CD14-positive monocyte (primary cell): ENCODE data around the gene RPL31. TPM values are rescaled to one million over a fixed set of nuclear protein-coding genes. Genes with fewer than 3 reads are reported as not detected.

Experiments used
- DNase-seq, 3 donors: peaks; one replicate each; pipeline ENCODE4 v3.0.0-alpha.2; 2011 to 2022
- H2AFZ ChIP-seq: 2 replicates; pipeline ENCODE4 v1.6.0; 2012; ENCODE audit warnings: mild to moderate bottlenecking, low read depth, low read length, inconsistent platforms; ENCODE audit not compliant: insufficient read depth, poor library complexity, severe bottlenecking
- H3K27ac ChIP-seq, 2 donors: 1 replicate in 1 of 2; 2 replicates in 1 of 2; pipeline ENCODE4 v1.5.1; 2012 to 2013; ENCODE audit warnings: low read length in 2 of 2, control low read depth in 1 of 2, inconsistent platforms in 1 of 2, low read depth in 1 of 2, mild to moderate bottlenecking in 1 of 2
- H3K27me3 ChIP-seq, 2 donors: one replicate each; pipeline versions ENCODE4 v1.6.0 to v1.6.1; 2011 to 2013; ENCODE audit warnings: low read length in 2 of 2; ENCODE audit not compliant: control insufficient read depth in 2 of 2, insufficient read depth in 2 of 2
- H3K36me3 ChIP-seq, 2 donors: replicated peaks in 1 of 2; 1 replicate in 1 of 2; 2 replicates in 1 of 2; pipeline versions ENCODE4 v1.5.1 to v1.6.1; 2012 to 2013; ENCODE audit warnings: low read length in 2 of 2, control low read depth in 1 of 2, inconsistent platforms in 1 of 2, mild to moderate bottlenecking in 1 of 2; ENCODE audit not compliant: insufficient read depth in 2 of 2, control insufficient read depth in 1 of 2
- H3K4me1 ChIP-seq, 2 donors: 1 replicate in 1 of 2; 2 replicates in 1 of 2; pipeline versions ENCODE4 v1.5.1 to v1.6.1; 2012 to 2013; ENCODE audit warnings: low read length in 2 of 2, control low read depth in 1 of 2, inconsistent platforms in 1 of 2, mild to moderate bottlenecking in 1 of 2, moderate library complexity in 1 of 2; ENCODE audit not compliant: insufficient read depth in 2 of 2, control insufficient read depth in 1 of 2
- H3K4me2 ChIP-seq: replicated peaks from 2 replicates; pipeline ENCODE3; 2012; ENCODE audit warnings: low read length, moderate library complexity, mild to moderate bottlenecking; ENCODE audit not compliant: poor library complexity, severe bottlenecking; ENCODE audit errors: extremely low read depth
- H3K4me3 ChIP-seq, 3 experiments: fragments of 200-600 bp in 1 of 3; sonication (generic) in 1 of 3; replicated peaks in 1 of 3; 1 replicate in 2 of 3; 2 replicates in 1 of 3; pipeline ENCODE4 v1.5.1; 2011 to 2013; ENCODE audit warnings: low read length in 3 of 3, mild to moderate bottlenecking in 3 of 3, control low read depth in 2 of 3, low read depth in 2 of 3, inconsistent platforms in 1 of 3, moderate library complexity in 1 of 3
- H3K79me2 ChIP-seq: 2 replicates; pipeline ENCODE4 v1.6.0; 2012; ENCODE audit warnings: mild to moderate bottlenecking, control low read depth, inconsistent platforms, low read length, moderate library complexity; ENCODE audit not compliant: insufficient read depth
- H3K9ac ChIP-seq: 2 replicates; pipeline ENCODE4 v1.6.0; 2017; ENCODE audit warnings: low read length, mild to moderate bottlenecking; ENCODE audit not compliant: insufficient read depth, poor library complexity, severe bottlenecking
- H3K9me3 ChIP-seq, 2 donors: replicated peaks in 1 of 2; 1 replicate in 1 of 2; 2 replicates in 1 of 2; pipeline versions ENCODE4 v1.5.1 to v1.6.1; 2012 to 2013; ENCODE audit warnings: low read length in 2 of 2, control low read depth in 1 of 2; ENCODE audit not compliant: control insufficient read depth in 1 of 2, insufficient read depth in 1 of 2
- H4K20me1 ChIP-seq: 2 replicates; pipeline ENCODE4 v1.6.0; 2012; ENCODE audit warnings: mild to moderate bottlenecking, low read length, control low read depth, moderate library complexity; ENCODE audit not compliant: insufficient read depth
- H3K27ac Mint-ChIP-seq, 7 donors: one replicate each; pipeline ENCODE4 v1.8.0; 2020; ENCODE audit warnings: mild to moderate bottlenecking in 7 of 7, mixed read lengths in 7 of 7, moderate library complexity in 6 of 7, inconsistent platforms in 2 of 7
- H3K27me3 Mint-ChIP-seq, 3 donors: one replicate each; pipeline ENCODE4 v1.8.0; 2021 to 2022; ENCODE audit warnings: low read depth in 3 of 3, mild to moderate bottlenecking in 3 of 3, mixed read lengths in 3 of 3, moderate library complexity in 3 of 3, inconsistent platforms in 1 of 3
- H3K36me3 Mint-ChIP-seq, 2 donors: one replicate each; pipeline ENCODE4 v1.8.0; 2020; ENCODE audit warnings: mixed read lengths in 2 of 2, inconsistent platforms in 1 of 2, mild to moderate bottlenecking in 1 of 2
- H3K4me1 Mint-ChIP-seq: one replicate; pipeline ENCODE4 v1.8.0; 2020; ENCODE audit warnings: mild to moderate bottlenecking, mixed read lengths
- H3K4me3 Mint-ChIP-seq, 2 donors: one replicate each; pipeline ENCODE4 v1.8.0; 2020; ENCODE audit warnings: mild to moderate bottlenecking in 2 of 2, mixed read lengths in 2 of 2, moderate library complexity in 1 of 2
- H3K9me3 Mint-ChIP-seq, 7 donors: one replicate each; pipeline ENCODE4 v1.8.0; 2020 to 2022; ENCODE audit warnings: mixed read lengths in 7 of 7, mild to moderate bottlenecking in 6 of 7, moderate library complexity in 6 of 7, inconsistent platforms in 2 of 7
- WGBS: methylation state at CpG from one replicate; pipeline ENCODE4 v1.1.5; 2013; ENCODE audit warnings: missing lambda C conversion rate; ENCODE audit not compliant: insufficient coverage; 5-methylcytosine and 5-hydroxymethylcytosine counted together
- intact Hi-C, 2 donors: fragments of 100-400 bp; cut with micrococcal nuclease; formaldehyde crosslinking; loops; one replicate each; pipeline versions ENCODE4 v1.15.0 to v1.15.1; 2023
- polyA plus RNA-seq, 3 donors: library from polyadenylated mRNA; depleted of rRNA in 1 of 3; unstranded in 2 of 3; stranded (reverse) in 1 of 3; fragments of 300-500 nt in 2 of 3; fragments of >200 nt in 1 of 3; fragmentation: Illumina TruSeq in 2 of 3; gene quantifications; 1 replicate in 2 of 3; 2 replicates in 1 of 3; pipeline ENCODE4 v1.2.3, GENCODE V29; 2012 to 2021
- TF ChIP-seq, protein P1 (sequence below): fragments of 200-600 bp; IDR thresholded peaks from one replicate; pipeline ENCODE4 v1.8.0; 2022; ENCODE audit warnings: antibody characterized with exemption, mild to moderate bottlenecking

RPL31 gene
- polyA plus RNA-seq, 3 donors = 1,537 to 2,299 (median 1,998) TPM

DNA sequence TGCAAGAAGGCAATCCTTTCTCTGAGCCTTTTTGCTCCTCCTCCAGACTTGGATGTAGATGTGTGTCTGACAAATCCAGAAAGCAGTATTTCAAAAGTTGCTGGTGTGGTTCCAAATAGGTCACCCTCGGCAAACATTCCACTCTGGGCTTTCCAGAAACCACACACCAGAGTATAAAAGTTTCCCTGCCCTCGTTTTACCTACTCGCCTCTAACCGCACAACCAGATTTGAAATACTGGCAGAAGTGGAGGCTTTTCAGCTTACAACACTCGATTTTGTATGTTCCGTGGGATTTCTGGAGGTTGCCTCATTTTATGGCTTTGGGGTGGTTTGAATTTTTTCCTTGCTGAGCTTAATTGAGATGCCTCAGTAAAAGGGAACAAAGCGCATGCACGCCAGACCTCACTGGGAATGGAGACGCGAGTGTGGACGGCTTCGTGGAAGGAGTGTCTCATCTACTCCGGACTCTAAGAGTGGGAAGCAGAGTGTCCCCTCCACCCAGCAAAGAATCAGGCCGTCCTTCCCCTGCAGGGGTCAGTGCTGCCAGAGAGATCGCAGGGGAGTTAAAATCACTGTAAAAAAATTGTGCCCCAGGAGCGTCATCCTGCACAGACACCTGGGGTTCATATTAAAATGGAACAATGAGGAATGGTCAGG lies 44.0 kb upstream of the RPL31 start:
- Histone ChIP-seq H4K20me1 (no peaks in the 10 kb centered on the region), H3K4me1 (no peaks in the 10 kb centered on the region), H3K9ac (no peak overlapping the region), H3K27me3 (peaks cover 0 to 2% of the 10 kb centered on the region in 2 donors), H3K4me2 (no peak overlapping the region), H2AFZ (no peak overlapping the region), H3K79me2 (no peaks in the 10 kb centered on the region), H3K27ac (no peak overlapping the region), H3K4me3 (no peak overlapping the region), H3K9me3 (no peaks in the 10 kb centered on the region), H3K36me3 (no peaks in the 10 kb centered on the region)
- Mint-ChIP-seq H3K27me3 (peaks cover 1 to 7% (median 2%) of the 10 kb centered on the region in 3 donors), H3K4me1 (no peaks in the 10 kb centered on the region), H3K4me3 (no peak overlapping the region), H3K36me3 (no peaks in the 10 kb centered on the region), H3K9me3 (peaks cover 0 to 5% (median 0%) of the 10 kb centered on the region in 7 donors), H3K27ac (no peak overlapping the region)
- no peak for DNase-seq
- intact Hi-C loops = no loop called here
- TF ChIP-seq, protein P1, sequence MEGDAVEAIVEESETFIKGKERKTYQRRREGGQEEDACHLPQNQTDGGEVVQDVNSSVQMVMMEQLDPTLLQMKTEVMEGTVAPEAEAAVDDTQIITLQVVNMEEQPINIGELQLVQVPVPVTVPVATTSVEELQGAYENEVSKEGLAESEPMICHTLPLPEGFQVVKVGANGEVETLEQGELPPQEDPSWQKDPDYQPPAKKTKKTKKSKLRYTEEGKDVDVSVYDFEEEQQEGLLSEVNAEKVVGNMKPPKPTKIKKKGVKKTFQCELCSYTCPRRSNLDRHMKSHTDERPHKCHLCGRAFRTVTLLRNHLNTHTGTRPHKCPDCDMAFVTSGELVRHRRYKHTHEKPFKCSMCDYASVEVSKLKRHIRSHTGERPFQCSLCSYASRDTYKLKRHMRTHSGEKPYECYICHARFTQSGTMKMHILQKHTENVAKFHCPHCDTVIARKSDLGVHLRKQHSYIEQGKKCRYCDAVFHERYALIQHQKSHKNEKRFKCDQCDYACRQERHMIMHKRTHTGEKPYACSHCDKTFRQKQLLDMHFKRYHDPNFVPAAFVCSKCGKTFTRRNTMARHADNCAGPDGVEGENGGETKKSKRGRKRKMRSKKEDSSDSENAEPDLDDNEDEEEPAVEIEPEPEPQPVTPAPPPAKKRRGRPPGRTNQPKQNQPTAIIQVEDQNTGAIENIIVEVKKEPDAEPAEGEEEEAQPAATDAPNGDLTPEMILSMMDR = no peak
- 98% methylated on average over 7 of the region's 16 CpGs for WGBS

DNA sequence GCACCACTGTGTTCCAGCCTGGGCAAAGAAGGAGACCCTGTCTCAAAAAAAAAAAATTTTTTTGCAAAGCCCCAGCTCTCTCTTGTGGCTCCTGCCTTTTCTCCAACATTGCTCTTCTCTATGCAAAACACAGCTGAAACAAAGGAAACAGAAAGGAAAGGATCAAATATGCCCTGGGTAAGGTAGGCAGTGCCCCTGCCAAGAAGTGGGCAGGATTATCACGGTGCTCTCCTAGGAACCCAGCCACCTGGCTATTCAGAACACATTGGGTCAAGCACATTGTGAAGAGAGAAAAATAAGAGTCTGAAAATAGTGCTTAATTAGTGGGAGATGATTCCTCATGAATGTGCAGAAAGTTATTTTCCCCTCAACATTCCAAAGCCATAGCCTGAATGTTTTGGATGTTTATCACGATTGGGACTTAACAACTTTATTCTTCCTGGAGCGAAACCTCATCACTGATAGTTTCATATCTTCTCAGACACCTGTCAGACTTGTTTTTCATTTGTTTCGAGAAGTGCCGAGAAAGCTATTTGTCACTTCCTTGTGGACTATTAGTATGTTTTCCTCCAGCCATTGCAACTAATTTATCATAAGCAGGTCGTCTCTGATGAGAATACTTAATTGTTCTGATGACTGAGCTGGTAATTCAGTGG lies 42.7 kb upstream of the RPL31 start:
- H3K4me3 ChIP-seq = no peak overlapping the region
- H3K4me2 ChIP-seq = no peak overlapping the region
- no peaks in the 10 kb centered on the region for H3K9me3 ChIP-seq
- H3K9ac ChIP-seq = no peak overlapping the region
- intact Hi-C loops = no loop called here
- H3K27ac ChIP-seq = no peak overlapping the region
- H4K20me1 ChIP-seq = no peaks in the 10 kb centered on the region
- WGBS = no CpG with 5 or more reads among the region's 6 CpGs
- no peak overlapping the region for H3K27ac Mint-ChIP-seq
- H3K36me3 ChIP-seq = no peaks in the 10 kb centered on the region
- H2AFZ ChIP-seq = no peak overlapping the region
- H3K9me3 Mint-ChIP-seq = peaks cover 0 to 5% (median 0%) of the 10 kb centered on the region in 7 donors
- H3K27me3 Mint-ChIP-seq = peaks cover 1 to 9% (median 2%) of the 10 kb centered on the region in 3 donors
- H3K79me2 ChIP-seq = no peaks in the 10 kb centered on the region
- TF ChIP-seq, protein P1 = no peak
- DNase-seq = no peak
- H3K4me3 Mint-ChIP-seq = no peak overlapping the region
- no peaks in the 10 kb centered on the region for H3K4me1 ChIP-seq
- H3K27me3 ChIP-seq = peaks cover 0 to 2% of the 10 kb centered on the region in 2 donors
- no peaks in the 10 kb centered on the region for H3K4me1 Mint-ChIP-seq
- no peaks in the 10 kb centered on the region for H3K36me3 Mint-ChIP-seq
